Neural cell (in vitro differentiated cells): Measurements from ENCODE around the gene ATE1. TPM values are rescaled to one million over a fixed set of nuclear protein-coding genes. Genes with fewer than 3 reads are reported as not detected.

Source experiments
- H2AFZ ChIP-seq: fragments of 200-600, 300-800 bp; sonication (generic), shearing (Covaris generic); 2 replicates; pipeline ENCODE4 v1.6.0; 2014; ENCODE audit warnings: low read depth, mild to moderate bottlenecking, antibody characterized with exemption, low read length, moderate library complexity
- H3F3A ChIP-seq: fragments of 200-600 bp; shearing (Covaris generic); 2 replicates; pipeline ENCODE4 v1.6.1; 2016; ENCODE audit warnings: mild to moderate bottlenecking, moderate library complexity, mixed read lengths, antibody characterized with exemption, low read length; ENCODE audit not compliant: insufficient read depth, poor library complexity, severe bottlenecking
- H3K27ac ChIP-seq: fragments of 200-600, 300-800 bp; sonication (generic), shearing (Covaris generic); 2 replicates; pipeline ENCODE4 v1.5.1; 2014; ENCODE audit warnings: mild to moderate bottlenecking, low read length, moderate library complexity
- H3K27me3 ChIP-seq: fragments of 300-800, 200-600 bp; sonication (generic), shearing (Covaris generic); 2 replicates; pipeline ENCODE4 v1.6.0; 2014; ENCODE audit warnings: mild to moderate bottlenecking, low read depth, low read length, moderate library complexity; ENCODE audit not compliant: insufficient read depth
- H3K36me3 ChIP-seq: fragments of 300-800, 200-600 bp; sonication (generic), shearing (Covaris generic); 2 replicates; pipeline ENCODE4 v1.5.1; 2014; ENCODE audit warnings: mild to moderate bottlenecking, antibody characterized with exemption, low read length, moderate library complexity; ENCODE audit not compliant: insufficient read depth
- H3K4me2 ChIP-seq: fragments of 300-800, 200-600 bp; sonication (generic), shearing (Covaris generic); 2 replicates; pipeline ENCODE4 v1.6.0; 2014; ENCODE audit warnings: mild to moderate bottlenecking, low read length
- H3K4me3 ChIP-seq: fragments of 300-800, 200-600 bp; sonication (generic), shearing (Covaris generic); 2 replicates; pipeline ENCODE4 v1.5.1; 2014; ENCODE audit warnings: mild to moderate bottlenecking, low read length, moderate library complexity
- H3K79me2 ChIP-seq: fragments of 200-600 bp; shearing (Covaris generic); replicated peaks from 2 replicates; pipeline ENCODE4 v1.6.0; 2014; ENCODE audit warnings: mild to moderate bottlenecking, low read length, moderate library complexity; ENCODE audit not compliant: insufficient read depth
- H3K9ac ChIP-seq: fragments of 300-800, 200-600 bp; sonication (generic), shearing (Covaris generic); 2 replicates; pipeline ENCODE4 v1.6.1; 2016; ENCODE audit warnings: mild to moderate bottlenecking, low read length, mixed read lengths
- H3K9me2 ChIP-seq: fragments of 200-600 bp; shearing (Covaris generic); 2 replicates; pipeline ENCODE4 v1.6.1; 2016; ENCODE audit warnings: mild to moderate bottlenecking, low read length, mixed read lengths; ENCODE audit not compliant: insufficient read depth
- H3K9me3 ChIP-seq: fragments of 200-600, 300-800 bp; sonication (generic), shearing (Covaris generic); 2 replicates; pipeline ENCODE4 v1.6.1; 2016; ENCODE audit warnings: mild to moderate bottlenecking, mixed run types, low read length, moderate library complexity, mixed read lengths
- H4K20me1 ChIP-seq: fragments of 200-600 bp; shearing (Covaris generic); 2 replicates; pipeline ENCODE4 v1.6.1; 2016; ENCODE audit warnings: mild to moderate bottlenecking, mixed run types; ENCODE audit not compliant: insufficient read depth
- EP300 ChIP-seq: fragments of 450-650 bp; conservative IDR thresholded peaks from 2 replicates; pipeline ENCODE4 v1.6.1; 2014; ENCODE audit warnings: antibody characterized with exemption, mild to moderate bottlenecking, moderate library complexity; ENCODE audit not compliant: poor library complexity, severe bottlenecking
- EZH2 ChIP-seq: fragments of 200-600, 300-800 bp; shearing (Covaris generic), sonication (generic); IDR thresholded peaks from 2 replicates; pipeline ENCODE4 v1.6.1; 2014; ENCODE audit warnings: antibody characterized with exemption, low read length, borderline replicate concordance, mild to moderate bottlenecking; ENCODE audit not compliant: insufficient read depth, poor library complexity, severe bottlenecking
- MXI1 ChIP-seq: fragments of 450-650 bp; conservative IDR thresholded peaks from 2 replicates; pipeline ENCODE4 v1.6.1; 2014; ENCODE audit warnings: antibody characterized with exemption, mild to moderate bottlenecking; ENCODE audit not compliant: poor library complexity, severe bottlenecking
- POLR2AphosphoS5 ChIP-seq: IDR thresholded peaks from 2 replicates; pipeline ENCODE4 v1.6.1; 2012
- RAD21 ChIP-seq: fragments of 450-650 bp; conservative IDR thresholded peaks from 2 replicates; pipeline ENCODE4 v1.6.1; 2014; ENCODE audit warnings: antibody characterized with exemption, mild to moderate bottlenecking, moderate library complexity
- SMC3 ChIP-seq: fragments of 450-650 bp; conservative IDR thresholded peaks from 2 replicates; pipeline ENCODE4 v1.6.1; 2014; ENCODE audit warnings: antibody characterized with exemption, mild to moderate bottlenecking, moderate library complexity; ENCODE audit not compliant: poor library complexity
- TAF1 ChIP-seq: IDR thresholded peaks from 2 replicates; pipeline ENCODE4 v1.6.1; 2012; ENCODE audit warnings: low read depth
- polyA plus RNA-seq: library from polyadenylated mRNA; depleted of rRNA; stranded (reverse); fragments of >200 nt; gene quantifications from 2 replicates; pipeline ENCODE4 v1.2.3, GENCODE V29; 2014
- TF ChIP-seq, protein P1 (sequence below): fragments of 450-650 bp; IDR thresholded peaks from 2 replicates; pipeline ENCODE4 v1.5.1; 2014; ENCODE audit warnings: antibody characterized with exemption, mild to moderate bottlenecking, moderate library complexity; ENCODE audit not compliant: poor library complexity, severe bottlenecking
- TF ChIP-seq, protein P2 (sequence below): IDR thresholded peaks from 2 replicates; pipeline ENCODE4 v1.6.1; 2012; ENCODE audit warnings: borderline replicate concordance

Gene ATE1
- polyA plus RNA-seq, 1 donor from 2014 or later = 23.7 TPM

DNA sequence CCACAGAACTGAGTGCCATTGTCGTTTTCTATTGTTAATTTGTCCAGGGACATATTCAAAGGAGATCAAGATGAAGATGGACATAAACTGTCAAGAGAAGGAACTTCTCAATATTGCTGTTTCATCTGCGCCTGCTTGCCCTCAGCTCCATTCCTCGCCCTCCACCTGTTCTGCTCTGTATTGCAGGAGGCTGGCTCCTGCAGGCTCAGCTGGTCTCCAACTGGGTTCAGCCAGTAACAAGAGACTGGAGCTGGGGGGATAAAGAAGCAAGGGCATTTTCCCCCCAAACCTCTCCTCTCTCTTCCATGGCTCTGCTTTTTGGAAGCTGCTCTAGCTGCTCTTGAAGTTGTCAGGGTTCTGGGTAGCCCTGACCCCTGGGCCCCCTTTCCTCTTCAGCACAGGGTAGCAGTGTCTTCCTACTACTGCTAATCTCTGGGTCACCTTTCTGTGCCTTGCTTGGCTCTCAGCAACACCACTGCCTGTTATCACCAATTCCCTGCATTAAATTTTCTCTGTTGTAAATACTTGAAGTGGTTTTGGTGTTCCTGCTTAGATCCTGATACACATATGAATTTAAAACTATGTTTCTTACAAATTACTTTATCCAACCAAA lies 180.6 kb downstream of the ATE1 start:
- Histone ChIP-seq H3K9ac (no peak overlapping the region), H3K36me3 (no peaks in the 10 kb centered on the region), H2AFZ (no peak overlapping the region), H3K9me3 (no peaks in the 10 kb centered on the region), H3F3A (no peaks in the 10 kb centered on the region), H3K27ac (peak overlapping the region; percentile 11), H3K27me3 (no peaks in the 10 kb centered on the region), H3K4me2 (no peak overlapping the region), H4K20me1 (no peaks in the 10 kb centered on the region), H3K79me2 (no peaks in the 10 kb centered on the region), H3K9me2 (no peaks in the 10 kb centered on the region), H3K4me3 (peak overlapping the region; percentile 2)
- TF ChIP-seq, protein P1, sequence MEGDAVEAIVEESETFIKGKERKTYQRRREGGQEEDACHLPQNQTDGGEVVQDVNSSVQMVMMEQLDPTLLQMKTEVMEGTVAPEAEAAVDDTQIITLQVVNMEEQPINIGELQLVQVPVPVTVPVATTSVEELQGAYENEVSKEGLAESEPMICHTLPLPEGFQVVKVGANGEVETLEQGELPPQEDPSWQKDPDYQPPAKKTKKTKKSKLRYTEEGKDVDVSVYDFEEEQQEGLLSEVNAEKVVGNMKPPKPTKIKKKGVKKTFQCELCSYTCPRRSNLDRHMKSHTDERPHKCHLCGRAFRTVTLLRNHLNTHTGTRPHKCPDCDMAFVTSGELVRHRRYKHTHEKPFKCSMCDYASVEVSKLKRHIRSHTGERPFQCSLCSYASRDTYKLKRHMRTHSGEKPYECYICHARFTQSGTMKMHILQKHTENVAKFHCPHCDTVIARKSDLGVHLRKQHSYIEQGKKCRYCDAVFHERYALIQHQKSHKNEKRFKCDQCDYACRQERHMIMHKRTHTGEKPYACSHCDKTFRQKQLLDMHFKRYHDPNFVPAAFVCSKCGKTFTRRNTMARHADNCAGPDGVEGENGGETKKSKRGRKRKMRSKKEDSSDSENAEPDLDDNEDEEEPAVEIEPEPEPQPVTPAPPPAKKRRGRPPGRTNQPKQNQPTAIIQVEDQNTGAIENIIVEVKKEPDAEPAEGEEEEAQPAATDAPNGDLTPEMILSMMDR = peak; percentile 21
- no peak for TF ChIP-seq EP300

DNA sequence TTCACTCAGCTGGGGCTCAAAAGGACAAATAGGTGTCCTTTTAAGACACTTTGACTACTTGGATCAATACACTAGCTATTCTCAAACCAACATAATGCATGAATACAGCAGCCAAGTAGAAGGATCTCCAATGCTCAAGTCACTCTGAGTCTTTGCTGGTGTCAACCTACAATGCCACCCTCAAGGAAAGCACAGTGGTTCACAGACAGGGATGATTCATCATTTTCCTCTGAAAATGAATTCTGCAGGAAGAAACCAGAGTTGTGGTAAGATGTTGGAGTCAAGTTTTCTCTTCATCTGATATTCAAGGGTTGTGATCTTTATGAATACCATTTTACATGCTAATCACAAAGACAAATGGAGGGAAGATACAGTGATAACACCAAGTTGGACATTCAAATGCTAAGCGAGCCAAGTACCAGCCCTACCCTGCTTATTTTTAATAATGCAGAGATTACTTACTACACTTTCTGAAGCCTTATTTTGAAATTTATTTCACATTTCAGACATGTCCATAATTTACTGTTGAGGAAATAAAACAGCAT lies 186.5 kb downstream of the ATE1 start:
- TF ChIP-seq TAF1 (no peak), EP300 (no peak), EZH2 (no peak), MXI1 (no peak), POLR2AphosphoS5 (no peak), SMC3 (no peak), RAD21 (no peak)
- TF ChIP-seq, protein P1 = no peak
- TF ChIP-seq, protein P2, sequence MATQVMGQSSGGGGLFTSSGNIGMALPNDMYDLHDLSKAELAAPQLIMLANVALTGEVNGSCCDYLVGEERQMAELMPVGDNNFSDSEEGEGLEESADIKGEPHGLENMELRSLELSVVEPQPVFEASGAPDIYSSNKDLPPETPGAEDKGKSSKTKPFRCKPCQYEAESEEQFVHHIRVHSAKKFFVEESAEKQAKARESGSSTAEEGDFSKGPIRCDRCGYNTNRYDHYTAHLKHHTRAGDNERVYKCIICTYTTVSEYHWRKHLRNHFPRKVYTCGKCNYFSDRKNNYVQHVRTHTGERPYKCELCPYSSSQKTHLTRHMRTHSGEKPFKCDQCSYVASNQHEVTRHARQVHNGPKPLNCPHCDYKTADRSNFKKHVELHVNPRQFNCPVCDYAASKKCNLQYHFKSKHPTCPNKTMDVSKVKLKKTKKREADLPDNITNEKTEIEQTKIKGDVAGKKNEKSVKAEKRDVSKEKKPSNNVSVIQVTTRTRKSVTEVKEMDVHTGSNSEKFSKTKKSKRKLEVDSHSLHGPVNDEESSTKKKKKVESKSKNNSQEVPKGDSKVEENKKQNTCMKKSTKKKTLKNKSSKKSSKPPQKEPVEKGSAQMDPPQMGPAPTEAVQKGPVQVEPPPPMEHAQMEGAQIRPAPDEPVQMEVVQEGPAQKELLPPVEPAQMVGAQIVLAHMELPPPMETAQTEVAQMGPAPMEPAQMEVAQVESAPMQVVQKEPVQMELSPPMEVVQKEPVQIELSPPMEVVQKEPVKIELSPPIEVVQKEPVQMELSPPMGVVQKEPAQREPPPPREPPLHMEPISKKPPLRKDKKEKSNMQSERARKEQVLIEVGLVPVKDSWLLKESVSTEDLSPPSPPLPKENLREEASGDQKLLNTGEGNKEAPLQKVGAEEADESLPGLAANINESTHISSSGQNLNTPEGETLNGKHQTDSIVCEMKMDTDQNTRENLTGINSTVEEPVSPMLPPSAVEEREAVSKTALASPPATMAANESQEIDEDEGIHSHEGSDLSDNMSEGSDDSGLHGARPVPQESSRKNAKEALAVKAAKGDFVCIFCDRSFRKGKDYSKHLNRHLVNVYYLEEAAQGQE = no peak
- H3K27me3 ChIP-seq = no peaks in the 10 kb centered on the region
- no peaks in the 10 kb centered on the region for H3K36me3 ChIP-seq
- H3K4me2 ChIP-seq = no peak overlapping the region
- H3K9me3 ChIP-seq = no peaks in the 10 kb centered on the region
- H3K9ac ChIP-seq = no peak overlapping the region
- no peaks in the 10 kb centered on the region for H3K9me2 ChIP-seq
- no peaks in the 10 kb centered on the region for H3F3A ChIP-seq
- H4K20me1 ChIP-seq = no peaks in the 10 kb centered on the region
- no peak overlapping the region for H3K27ac ChIP-seq
- H2AFZ ChIP-seq = no peak overlapping the region
- no peaks in the 10 kb centered on the region for H3K79me2 ChIP-seq
- H3K4me3 ChIP-seq = no peak overlapping the region
